Heart right ventricle (tissue), 16 donors: ENCODE results near the gene PSMD4. TPM values are rescaled to one million over a fixed set of nuclear protein-coding genes. Genes with fewer than 3 reads are reported as not detected.

Source experiments
- ATAC-seq, 8 donors: fragments of 200-7000 bp; cut with Tn5 transposase; one replicate each; pipeline ENCODE4 v1.9.1; 2020; ENCODE audit warnings: mild to moderate bottlenecking in 8 of 8, moderate library complexity in 8 of 8, moderate number of reproducible peaks in 1 of 8
- DNase-seq, 2 donors: peaks; one replicate each; pipeline ENCODE4 v3.0.0-alpha.2; 2020
- H3K27ac ChIP-seq, 10 donors: fragments of 200-600 bp; sonication (generic) in 2 of 10; one replicate each; pipeline versions ENCODE4 v1.5.0 to v1.8.0; 2020 to 2022; ENCODE audit warnings: mild to moderate bottlenecking in 3 of 10
- H3K27me3 ChIP-seq, 7 donors: fragments of 200-600 bp; one replicate each; pipeline ENCODE4 v1.8.0; 2021 to 2022; ENCODE audit warnings: mild to moderate bottlenecking in 2 of 7
- H3K36me3 ChIP-seq, 9 donors: fragments of 200-600 bp; sonication (generic) in 1 of 9; one replicate each; pipeline versions ENCODE4 v1.5.0 to v1.8.0; 2020 to 2022; ENCODE audit warnings: mild to moderate bottlenecking in 2 of 9
- H3K4me1 ChIP-seq, 9 donors: fragments of 200-600 bp; sonication (generic) in 1 of 9; one replicate each; pipeline versions ENCODE4 v1.5.0 to v1.8.0; 2020 to 2022; ENCODE audit warnings: mild to moderate bottlenecking in 4 of 9
- H3K4me3 ChIP-seq, 10 donors: fragments of 200-600 bp; sonication (generic) in 2 of 10; one replicate each; pipeline versions ENCODE4 v1.5.0 to v1.8.0; 2020 to 2022; ENCODE audit warnings: mild to moderate bottlenecking in 7 of 10, moderate library complexity in 2 of 10
- H3K9me3 ChIP-seq, 11 donors: fragments of 200-600 bp in 10 of 11; sonication (generic) in 2 of 11; one replicate each; pipeline versions ENCODE4 v1.5.0 to v1.8.0; 2013 to 2022; ENCODE audit warnings: mild to moderate bottlenecking in 2 of 11, control low read depth in 1 of 11, moderate library complexity in 1 of 11
- WGBS, 2 donors: extraction: QIAGEN DNeasy Blood & Tissue Kit; methylation state at CpG; one replicate each; pipeline ENCODE4 v1.1.7; 2013; ENCODE audit warnings: inconsistent platforms in 1 of 2; 5-methylcytosine and 5-hydroxymethylcytosine counted together
- intact Hi-C, 10 donors: fragments of 100-400 bp; cut with DNase I; formaldehyde crosslinking; loops; one replicate each; pipeline versions ENCODE4 v1.11.1 to v1.14.2; 2022
- polyA plus RNA-seq, 2 donors: library from polyadenylated mRNA; stranded (reverse); fragments of 200-250 nt; gene quantifications; one replicate each; pipeline ENCODE4 v1.2.3, GENCODE V29; 2013
- total RNA-seq, 10 donors: library from RNA; stranded (reverse); fragmentation: NEBNext Ultra II Directional in 3 of 10; extraction: Animal tissue kit (Norgen Biotek cat#: 25700) in 3 of 10; gene quantifications; one replicate each; pipeline versions ENCODE4 v1.2.1 to v1.2.4, GENCODE V29; 2021 to 2023
- TF ChIP-seq, protein P1 (sequence below), 9 donors: fragments of 200-600 bp; sonication (generic) in 2 of 9; IDR thresholded peaks; one replicate each; pipeline versions ENCODE4 v1.5.0 to v1.8.0; 2021 to 2022; ENCODE audit warnings: antibody characterized with exemption in 9 of 9, mild to moderate bottlenecking in 5 of 9, moderate library complexity in 1 of 9
- donor health status: Arrhythmogenic right ventricular cardiomyopathy.
- donor health status: ischemic (EF 13 %, LVEDD 7.1; RV severe dilation, severe dysfunction).
- donor health status: healthy with polysubstance abuse.
- donor health status: DM: no; HTN: yes; CAD: no.
- donor health status: DM: no; HTN: no; CAD: no.
- donor health status: ischemic (EF 25% LVEDD 6.9; RV normal size, moderate dysfunction).
- donor health status: ischemic (EF 25% LVEDD 5.7; RV mildly dilated, moderate dysfunction).
- donor health status: healthy.
- donor health status: DM: yes; HTN: yes; CAD: no.
- donor health status: Ischemic cardiomyopathy.
- donor health status: ischemic (EF 35%, LVEDD 5.7; RV mildly dilated, moderate dysfunction).
- donor health status: nonischemic (EF 11% LVEDD 7.7; RV severe dilation, severe dysfunction).
- donor health status: DM: yes; HTN: yes; CAD: no.
- donor health status: PGD.
- donor health status: ischemic (EF 29% LVEDD 5.4; RV normal size, mild dysfunction).
- donor health status: nonischemic (EF 23%, LVEDD 6.1; RV moderate dilation, normal function).

Gene PSMD4
- total and polyA plus RNA-seq, 12 donors, result 119 to 300 (median 151) TPM

DNA sequence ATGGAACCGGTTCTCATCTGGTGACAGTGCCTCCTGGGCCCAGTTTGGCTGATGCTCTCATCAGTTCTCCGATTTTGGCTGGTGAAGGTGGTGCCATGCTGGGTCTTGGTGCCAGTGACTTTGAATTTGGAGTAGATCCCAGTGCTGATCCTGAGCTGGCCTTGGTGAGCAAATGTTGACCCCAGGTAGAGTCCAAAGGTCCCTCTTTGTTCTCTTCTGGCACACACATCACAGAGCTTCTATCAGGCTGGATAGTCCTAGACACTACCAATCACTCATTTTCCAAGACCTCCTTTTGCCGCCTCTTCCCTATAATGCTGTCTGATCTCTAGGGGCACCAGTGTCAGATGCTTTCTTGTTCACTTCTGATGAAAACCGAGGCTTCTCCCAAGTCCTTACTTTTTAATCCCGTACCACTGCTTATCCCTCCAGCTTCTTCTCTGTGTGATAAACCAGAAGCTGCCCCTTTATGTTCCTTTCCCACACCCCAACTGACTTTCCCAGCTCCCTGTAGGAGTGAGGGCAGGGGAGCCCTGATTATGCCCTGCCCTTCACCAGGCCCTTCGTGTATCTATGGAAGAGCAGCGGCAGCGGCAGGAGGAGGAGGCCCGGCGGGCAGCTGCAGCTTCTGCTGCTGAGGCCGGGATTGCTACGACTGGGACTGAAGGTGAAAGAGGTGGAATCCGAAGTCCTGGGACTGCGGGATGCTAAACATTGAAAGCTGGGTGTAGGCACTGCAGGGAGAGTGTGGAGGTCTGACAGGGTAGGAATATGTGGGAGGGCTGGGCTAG lies 11.1 kb downstream of the PSMD4 start:
- ATAC-seq, result no peak
- intact Hi-C loops, result no loop called here
- TF ChIP-seq, protein P1, sequence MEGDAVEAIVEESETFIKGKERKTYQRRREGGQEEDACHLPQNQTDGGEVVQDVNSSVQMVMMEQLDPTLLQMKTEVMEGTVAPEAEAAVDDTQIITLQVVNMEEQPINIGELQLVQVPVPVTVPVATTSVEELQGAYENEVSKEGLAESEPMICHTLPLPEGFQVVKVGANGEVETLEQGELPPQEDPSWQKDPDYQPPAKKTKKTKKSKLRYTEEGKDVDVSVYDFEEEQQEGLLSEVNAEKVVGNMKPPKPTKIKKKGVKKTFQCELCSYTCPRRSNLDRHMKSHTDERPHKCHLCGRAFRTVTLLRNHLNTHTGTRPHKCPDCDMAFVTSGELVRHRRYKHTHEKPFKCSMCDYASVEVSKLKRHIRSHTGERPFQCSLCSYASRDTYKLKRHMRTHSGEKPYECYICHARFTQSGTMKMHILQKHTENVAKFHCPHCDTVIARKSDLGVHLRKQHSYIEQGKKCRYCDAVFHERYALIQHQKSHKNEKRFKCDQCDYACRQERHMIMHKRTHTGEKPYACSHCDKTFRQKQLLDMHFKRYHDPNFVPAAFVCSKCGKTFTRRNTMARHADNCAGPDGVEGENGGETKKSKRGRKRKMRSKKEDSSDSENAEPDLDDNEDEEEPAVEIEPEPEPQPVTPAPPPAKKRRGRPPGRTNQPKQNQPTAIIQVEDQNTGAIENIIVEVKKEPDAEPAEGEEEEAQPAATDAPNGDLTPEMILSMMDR (IDR thresholded peaks at IDR 0.05), result no peak

DNA sequence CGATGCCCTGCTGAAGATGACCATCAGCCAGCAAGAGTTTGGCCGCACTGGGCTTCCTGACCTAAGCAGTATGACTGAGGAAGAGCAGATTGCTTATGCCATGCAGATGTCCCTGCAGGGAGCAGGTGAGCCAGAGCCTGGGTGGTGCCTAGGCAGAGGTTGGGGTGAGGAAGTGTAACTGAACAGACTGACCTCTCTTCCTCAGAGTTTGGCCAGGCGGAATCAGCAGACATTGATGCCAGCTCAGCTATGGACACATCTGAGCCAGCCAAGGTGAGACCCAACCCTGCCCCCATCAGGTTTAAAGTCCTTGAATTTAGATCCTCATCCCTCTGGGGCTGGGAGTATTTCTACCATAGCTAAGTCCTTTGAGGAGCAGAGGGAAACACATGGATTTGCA lies 11.8 kb downstream of the PSMD4 start:
- Histone ChIP-seq H3K36me3 (peaks cover 0 to 97% (median 65%) of the 10 kb centered on the region in 9 donors), H3K4me3 (no peak overlapping the region), H3K27me3 (no peaks in the 10 kb centered on the region), H3K4me1 (peaks cover 0 to 3% (median 0%) of the 10 kb centered on the region in 9 donors), H3K27ac (no peak overlapping the region), H3K9me3 (no peaks in the 10 kb centered on the region)
- WGBS, 2 donors, result 95 to 100% methylated on average over 3 of the region's 3 CpGs
- ATAC-seq (no peak), DNase-seq (no peak)
- intact Hi-C loops, result no loop called here
- TF ChIP-seq, protein P1 (IDR thresholded peaks at IDR 0.05), result no peak

More for the DNA sequence above, 11.1 kb downstream of the PSMD4 start:
- Histone ChIP-seq H3K4me3 (no peak overlapping the region), H3K27me3 (no peaks in the 10 kb centered on the region), H3K27ac (no peak overlapping the region), H3K9me3 (no peaks in the 10 kb centered on the region), H3K4me1 (no peaks in the 10 kb centered on the region), H3K36me3 (peaks cover 0 to 90% (median 65%) of the 10 kb centered on the region in 9 donors)
- WGBS, 2 donors, result 90 to 93% methylated on average over 14 of the region's 14 CpGs
- no peak for DNase-seq

DNA sequence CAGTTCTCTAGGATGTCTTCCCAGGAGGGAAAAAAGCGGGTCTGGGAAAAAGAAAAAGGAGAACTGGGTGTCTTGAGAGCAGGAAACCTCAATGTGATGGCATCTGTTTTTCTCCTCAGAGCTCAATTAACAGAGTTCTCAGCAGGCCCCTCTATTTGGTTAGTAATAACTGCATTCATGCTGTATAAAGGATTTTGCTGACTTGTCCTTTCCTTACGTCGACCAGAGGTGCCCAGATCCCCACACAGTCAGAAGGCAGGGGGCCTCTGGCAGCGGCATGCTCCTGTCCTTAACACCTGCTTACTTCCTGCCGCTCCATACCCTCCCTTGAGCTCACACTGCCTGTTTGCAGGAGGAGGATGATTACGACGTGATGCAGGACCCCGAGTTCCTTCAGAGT lies 12.3 kb downstream of the PSMD4 start:
- Histone ChIP-seq H3K4me1 (peaks cover 0 to 8% (median 0%) of the 10 kb centered on the region in 9 donors), H3K9me3 (no peaks in the 10 kb centered on the region), H3K4me3 (no peak overlapping the region), H3K27me3 (no peaks in the 10 kb centered on the region), H3K27ac (no peak overlapping the region), H3K36me3 (peaks cover 0 to 100% (median 65%) of the 10 kb centered on the region in 9 donors)
- DNase-seq (no peak), ATAC-seq (no peak)
- intact Hi-C loops, result no loop called here
- WGBS, 2 donors, result 75 to 84% methylated on average over 8 of the region's 8 CpGs
- TF ChIP-seq, protein P1 (IDR thresholded peaks at IDR 0.05), result no peak

DNA sequence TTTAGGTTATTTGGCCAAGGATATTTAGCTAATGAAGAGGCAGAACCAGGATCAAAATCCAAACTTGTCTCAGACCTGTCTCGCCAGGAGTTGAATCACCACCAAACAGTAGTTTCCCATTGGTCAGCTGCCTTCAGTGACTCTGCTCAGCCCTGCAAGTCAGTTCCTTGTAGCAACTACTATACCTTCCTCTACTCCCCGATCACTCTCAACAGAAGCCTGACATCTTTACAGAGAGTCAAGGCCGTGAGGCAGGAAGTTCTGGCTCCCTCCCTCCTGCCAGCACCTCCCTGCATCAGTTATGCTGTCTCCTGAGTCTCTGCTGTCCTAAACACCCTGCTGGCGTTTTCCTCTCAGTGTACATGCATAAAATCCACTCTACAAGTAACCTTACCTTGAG lies 13.2 kb downstream of the PSMD4 start:
- DNase-seq, result no peak
- H3K4me3 ChIP-seq, result no peak overlapping the region
- ATAC-seq, result no peak
- H3K4me1 ChIP-seq, result peaks cover 0 to 9% (median 0%) of the 10 kb centered on the region in 9 donors
- H3K36me3 ChIP-seq, result peaks cover 0 to 98% (median 59%) of the 10 kb centered on the region in 9 donors
- WGBS, 2 donors, result 75% methylated on average over 4 of the region's 4 CpGs
- TF ChIP-seq, protein P1 (IDR thresholded peaks at IDR 0.05), result no peak
- no peak overlapping the region for H3K27ac ChIP-seq
- H3K27me3 ChIP-seq, result no peaks in the 10 kb centered on the region
- no peaks in the 10 kb centered on the region for H3K9me3 ChIP-seq
- intact Hi-C loops, result no loop called here
